HUDEP-2 (cell line): ENCODE data around the gene ABHD8.

ENCODE experiments used
- DNase-seq, 76 experiments: peaks; one replicate each; lab custom pipeline; 2025; ENCODE audit not compliant: unreplicated experiment in 76 of 76; lab: John Stamatoyannopoulos, UW

The ABHD8 gene

GRCh38 chr19:17266975-17267788 lies 36.0 kb downstream of the ABHD8 start, which contains the start of gene BABAM1:
Gene BABAM1 (plus strand): TSS chr19:17267443. CDS start chr19:17268807, 1,364 bp downstream.
- peak in 75 of 76 experiments; percentile 69 to 100 (median 99) for DNase-seq

GRCh38 chr19:17266589-17266974 lies 36.6 kb downstream of the ABHD8 start:
- DNase-seq: no peak

GRCh38 chr19:17266026-17266425 lies 37.2 kb downstream of the ABHD8 start:
- no peak for DNase-seq

GRCh38 chr19:17264641-17264979 lies 38.6 kb downstream of the ABHD8 start, which contains the start of gene USHBP1:
Gene USHBP1 (minus strand): TSS chr19:17264745. CDS start chr19:17264299, 446 bp downstream.
- no peak for DNase-seq

GRCh38 chr19:17263712-17264640 lies 39.2 kb downstream of the ABHD8 start:
- no peak for DNase-seq

DNA sequence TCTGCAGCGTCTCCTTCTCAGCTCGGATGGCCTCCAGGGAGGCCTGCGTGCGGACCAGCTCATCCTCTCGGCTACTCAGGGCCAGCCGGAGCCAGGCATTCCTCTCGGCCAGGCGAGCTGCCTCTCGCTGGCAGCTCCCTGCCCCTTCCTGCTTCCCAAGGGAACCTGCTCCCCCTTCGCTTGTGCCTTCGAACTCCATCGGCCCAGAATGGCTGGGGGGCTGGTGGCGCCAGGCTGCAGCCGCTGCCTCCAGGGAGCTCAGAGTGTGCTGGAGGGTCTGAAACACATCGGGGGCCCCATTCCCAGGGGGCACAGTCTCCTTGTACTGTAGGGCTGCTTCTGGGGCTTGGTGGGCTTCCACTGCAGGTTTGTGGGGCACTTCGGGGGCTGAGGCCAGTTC lies 40.7 kb downstream of the ABHD8 start:
- no peak for DNase-seq

- peak in 75 of 76 experiments; percentile 45 to 94 (median 87) for DNase-seq
Measured at GRCh38 chr19:17260842-17261325, 42.3 kb downstream of the ABHD8 start.

DNA sequence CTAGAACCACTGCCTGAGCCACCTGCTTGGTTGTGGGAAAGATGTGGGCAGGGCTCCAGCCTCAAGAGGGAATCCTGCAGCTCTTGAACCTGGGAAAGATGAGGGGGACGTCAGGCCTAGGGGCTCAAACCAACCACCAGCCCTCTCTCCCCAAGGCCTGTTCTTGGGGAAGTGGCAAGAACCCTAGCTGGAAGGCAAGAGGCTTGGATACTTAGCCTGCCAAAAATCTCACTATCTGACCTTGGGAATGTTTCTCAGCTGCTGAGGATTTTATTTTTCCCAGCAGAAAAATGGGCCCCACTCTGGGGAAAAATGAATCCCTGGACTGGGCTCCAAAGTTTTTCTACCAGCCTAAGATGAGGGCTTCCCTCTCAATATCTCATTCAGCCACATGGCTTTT lies 43.3 kb downstream of the ABHD8 start:
- DNase-seq: no peak

GRCh38 chr19:17259118-17259780 lies 44.0 kb downstream of the ABHD8 start:
- DNase-seq: no peak

DNA sequence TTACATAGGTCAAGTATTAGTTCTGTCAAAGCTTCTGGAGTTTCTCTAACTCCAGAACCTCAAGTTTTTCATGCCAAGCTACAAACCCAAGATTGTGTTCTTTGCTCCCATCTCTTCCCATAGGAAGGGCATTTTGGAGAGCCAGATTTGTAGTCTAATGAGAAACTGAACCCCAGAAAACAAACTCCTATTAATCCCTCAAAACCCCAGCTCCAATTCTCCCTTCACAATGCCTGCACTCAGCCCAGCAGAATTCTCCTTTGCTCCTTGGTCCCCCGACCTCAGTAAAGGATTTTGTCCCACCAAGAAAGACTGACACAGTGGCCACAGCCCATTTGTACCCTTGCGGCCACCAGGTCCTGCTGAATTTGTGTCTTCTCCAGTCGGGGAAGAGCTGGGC lies 47.1 kb downstream of the ABHD8 start:
- no peak for DNase-seq

GRCh38 chr19:17255150-17255621 lies 48.0 kb downstream of the ABHD8 start:
- DNase-seq: no peak

GRCh38 chr19:17254636-17255035 lies 48.6 kb downstream of the ABHD8 start:
- no peak for DNase-seq

DNA sequence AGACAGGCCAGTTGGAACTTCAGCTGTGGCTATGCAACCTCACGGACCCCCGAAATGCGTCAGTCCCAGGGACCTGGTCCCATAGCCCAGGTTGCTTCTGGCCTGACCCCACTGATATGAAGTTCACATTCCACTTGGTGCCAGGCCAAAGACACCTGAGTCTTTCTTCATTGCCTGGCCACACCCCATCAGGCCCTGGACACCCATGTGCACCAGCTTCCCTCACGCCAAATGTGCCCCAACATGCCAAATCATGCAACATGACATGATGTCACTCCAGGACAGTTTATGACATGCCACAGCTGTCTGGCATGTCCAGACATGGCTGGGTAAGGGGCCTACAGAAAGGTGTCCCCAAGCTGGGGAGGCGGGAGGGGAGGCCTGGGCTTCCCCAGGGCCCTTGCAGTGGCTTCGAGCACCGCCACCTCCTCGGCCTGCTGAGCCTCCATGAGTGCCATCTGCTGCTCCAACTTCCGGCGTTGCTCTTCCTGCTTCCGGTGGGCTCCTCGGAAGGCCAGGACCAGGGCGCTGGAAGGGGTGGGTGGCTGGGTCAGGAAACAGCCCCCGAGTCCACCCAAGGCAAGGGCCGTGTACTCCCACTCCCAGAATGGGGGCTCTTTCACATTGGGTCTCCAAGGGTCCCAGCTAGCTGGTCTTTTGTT lies 53.2 kb downstream of the ABHD8 start:
- DNase-seq: no peak

DNA sequence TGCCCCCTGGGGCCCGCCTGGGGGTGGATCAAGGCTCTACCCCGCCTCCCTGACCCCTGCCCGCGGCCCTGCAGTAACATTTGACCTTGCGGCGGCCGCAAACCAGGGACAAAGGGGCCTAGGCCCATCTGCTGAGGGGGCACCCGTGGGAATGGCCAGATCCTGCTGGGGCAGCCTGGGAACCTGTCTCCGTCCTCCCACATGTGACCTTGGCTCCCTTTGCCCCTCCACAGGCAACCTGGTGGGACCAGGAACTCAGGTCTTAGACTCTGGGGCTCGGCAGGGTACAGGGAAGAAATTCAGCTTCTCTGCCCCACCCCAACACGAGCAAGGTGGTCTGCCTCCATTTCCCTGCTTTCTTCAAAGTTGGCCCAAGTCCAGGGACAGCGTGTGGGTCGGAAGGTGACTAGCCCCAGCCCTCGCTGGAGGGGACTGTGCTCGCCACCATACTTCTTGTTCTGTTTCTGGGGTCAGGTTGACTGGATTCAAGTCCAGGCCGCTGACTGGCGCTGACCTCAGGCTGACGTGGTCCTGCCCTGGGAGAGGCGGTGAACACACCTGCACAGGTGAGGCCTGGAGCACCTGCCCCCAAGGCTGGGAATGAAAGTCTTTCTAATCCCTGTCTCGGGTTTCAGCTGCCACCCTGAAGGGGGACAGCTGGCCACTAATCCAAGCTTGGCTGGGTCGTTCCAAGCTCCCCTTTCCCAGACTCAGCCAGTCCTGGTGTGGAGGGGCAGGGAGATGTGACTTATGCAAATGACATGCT lies 55.0 kb downstream of the ABHD8 start:
- no peak for DNase-seq

DNA sequence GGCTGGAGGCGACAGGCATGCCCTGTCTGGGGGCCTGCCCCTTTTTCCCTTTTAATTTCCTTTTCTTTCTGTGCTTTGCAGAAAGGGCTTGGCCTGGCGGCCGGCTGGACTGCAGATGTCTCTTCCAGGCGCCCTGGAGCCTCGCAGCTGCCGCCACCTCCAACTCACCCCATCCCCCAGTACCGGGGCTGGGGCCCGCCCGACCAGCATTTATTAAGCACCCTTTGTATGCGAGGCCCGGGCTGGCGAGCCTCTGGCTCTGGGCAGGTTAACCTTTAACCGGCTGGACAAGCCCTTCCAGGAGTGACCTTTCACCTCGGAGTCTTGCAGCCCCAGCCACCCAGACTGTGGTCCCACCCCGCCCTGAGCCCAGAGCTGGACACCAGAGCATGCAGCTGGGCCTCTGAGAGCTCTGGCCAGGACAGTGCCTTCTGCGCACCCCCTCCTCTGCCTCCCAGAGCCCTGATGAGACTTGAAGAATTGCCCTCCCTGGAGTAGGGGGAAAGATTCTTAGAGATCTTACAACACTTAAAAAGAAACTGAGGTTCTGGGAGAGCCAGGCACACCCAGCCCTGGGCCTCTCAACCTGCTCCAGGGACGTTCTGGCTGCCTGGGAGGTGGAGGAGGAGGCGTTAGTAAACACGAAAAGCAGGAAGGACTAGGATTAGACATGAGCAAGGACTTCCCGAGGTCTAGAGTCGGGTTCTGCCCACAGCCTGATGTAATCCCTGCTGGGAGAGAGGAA lies 56.4 kb downstream of the ABHD8 start:
- DNase-seq: peak in 1 of 76 experiments; percentile 41

DNA sequence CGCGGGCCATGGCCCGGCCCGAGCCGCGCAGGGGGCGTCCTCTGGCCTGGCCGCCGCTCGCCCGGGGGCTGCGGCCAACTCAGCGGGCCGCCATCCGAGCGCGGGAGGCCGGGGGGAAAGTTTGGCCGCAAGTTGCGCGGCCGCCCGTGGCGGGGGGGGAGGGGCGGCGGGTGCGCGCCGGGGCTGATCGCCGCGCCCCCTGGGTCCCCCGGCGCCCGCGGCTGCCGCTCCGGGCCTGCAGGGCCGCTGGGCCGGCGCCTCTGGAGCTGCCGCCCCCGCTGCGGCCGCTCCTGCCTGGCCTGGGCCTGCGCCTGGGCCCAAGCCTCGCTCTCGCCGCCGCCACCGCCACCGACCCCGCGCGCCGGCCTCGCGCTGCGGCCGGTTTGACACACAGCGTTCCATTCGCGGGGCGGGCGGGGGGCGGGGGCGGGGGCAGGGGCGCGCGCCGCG lies 57.7 kb downstream of the ABHD8 start, which contains the start of gene NR2F6:
Gene NR2F6, minus strand, starts transcription at position 385 of the 450 bp plus-strand sequence. CDS start 699 bp downstream, outside the sequence.
- DNase-seq: peak in 2 of 76 experiments; percentile 43 to 54

DNA sequence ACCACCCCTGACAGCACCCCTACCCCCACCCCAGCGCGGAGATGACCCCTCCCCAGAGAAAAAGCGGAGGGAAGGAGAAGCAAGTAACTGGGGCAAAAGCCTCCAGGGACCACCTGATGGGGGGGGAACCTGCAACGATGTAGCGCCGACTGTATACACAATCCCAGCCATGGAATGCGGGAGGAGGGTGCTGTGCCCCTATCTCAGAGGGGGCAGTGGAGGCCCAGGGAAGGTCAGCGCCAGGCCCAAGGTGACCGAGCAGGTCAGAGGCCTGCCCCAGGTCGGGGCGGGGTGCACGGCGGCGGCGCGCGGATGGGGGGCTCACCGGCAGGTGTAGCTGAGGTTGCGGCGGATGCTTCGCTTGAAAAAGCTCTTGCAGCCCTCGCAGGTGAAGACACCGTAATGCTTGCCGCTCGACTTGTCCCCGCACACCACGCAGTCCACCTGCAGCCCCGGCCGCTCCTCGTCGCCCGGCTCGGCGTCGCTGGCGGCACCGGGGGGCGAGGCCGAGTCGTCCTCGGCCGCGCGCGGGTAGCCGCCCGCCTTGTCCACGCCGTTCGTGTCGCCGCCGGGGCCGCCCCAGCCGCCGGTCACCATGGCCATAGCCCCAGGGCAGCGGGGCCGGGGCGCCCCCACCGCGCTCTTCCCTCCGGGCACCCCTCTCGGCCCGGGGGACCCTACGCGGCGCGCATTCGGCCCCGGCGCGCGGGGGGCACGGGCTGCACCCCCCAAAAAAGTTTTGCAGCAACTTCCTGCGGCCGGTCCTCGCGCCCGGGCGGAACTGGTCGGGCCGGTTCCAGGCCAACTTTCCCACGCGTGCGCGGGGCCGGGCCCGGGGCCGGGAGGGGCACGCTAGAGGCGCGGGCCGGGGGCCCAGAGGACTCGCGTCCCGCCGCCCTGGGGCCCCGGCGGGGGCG lies 58.3 kb downstream of the ABHD8 start:
- DNase-seq: no peak
